ENCODE measurements around the gene REG3A.

GRCh38 chr2:79122676-79123075 is 36.9 kb downstream of the REG3A start:
- TF ChIP-seq, protein P1, sequence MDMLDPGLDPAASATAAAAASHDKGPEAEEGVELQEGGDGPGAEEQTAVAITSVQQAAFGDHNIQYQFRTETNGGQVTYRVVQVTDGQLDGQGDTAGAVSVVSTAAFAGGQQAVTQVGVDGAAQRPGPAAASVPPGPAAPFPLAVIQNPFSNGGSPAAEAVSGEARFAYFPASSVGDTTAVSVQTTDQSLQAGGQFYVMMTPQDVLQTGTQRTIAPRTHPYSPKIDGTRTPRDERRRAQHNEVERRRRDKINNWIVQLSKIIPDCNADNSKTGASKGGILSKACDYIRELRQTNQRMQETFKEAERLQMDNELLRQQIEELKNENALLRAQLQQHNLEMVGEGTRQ (CRISPR knock-in tag; IDR thresholded peaks at IDR 0.05), result no peak
- TF ChIP-seq, protein P2, sequence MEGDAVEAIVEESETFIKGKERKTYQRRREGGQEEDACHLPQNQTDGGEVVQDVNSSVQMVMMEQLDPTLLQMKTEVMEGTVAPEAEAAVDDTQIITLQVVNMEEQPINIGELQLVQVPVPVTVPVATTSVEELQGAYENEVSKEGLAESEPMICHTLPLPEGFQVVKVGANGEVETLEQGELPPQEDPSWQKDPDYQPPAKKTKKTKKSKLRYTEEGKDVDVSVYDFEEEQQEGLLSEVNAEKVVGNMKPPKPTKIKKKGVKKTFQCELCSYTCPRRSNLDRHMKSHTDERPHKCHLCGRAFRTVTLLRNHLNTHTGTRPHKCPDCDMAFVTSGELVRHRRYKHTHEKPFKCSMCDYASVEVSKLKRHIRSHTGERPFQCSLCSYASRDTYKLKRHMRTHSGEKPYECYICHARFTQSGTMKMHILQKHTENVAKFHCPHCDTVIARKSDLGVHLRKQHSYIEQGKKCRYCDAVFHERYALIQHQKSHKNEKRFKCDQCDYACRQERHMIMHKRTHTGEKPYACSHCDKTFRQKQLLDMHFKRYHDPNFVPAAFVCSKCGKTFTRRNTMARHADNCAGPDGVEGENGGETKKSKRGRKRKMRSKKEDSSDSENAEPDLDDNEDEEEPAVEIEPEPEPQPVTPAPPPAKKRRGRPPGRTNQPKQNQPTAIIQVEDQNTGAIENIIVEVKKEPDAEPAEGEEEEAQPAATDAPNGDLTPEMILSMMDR (IDR thresholded peaks at IDR 0.05), result no peak
- TF ChIP-seq CBFB (CRISPR knock-in tag; IDR thresholded peaks at IDR 0.05; ENCODE audit: low read depth) (no peak), USF1 (CRISPR knock-in tag; IDR thresholded peaks at IDR 0.05) (no peak), JUN (CRISPR knock-in tag; IDR thresholded peaks at IDR 0.05) (no peak), ZNF232 (CRISPR knock-in tag; IDR thresholded peaks at IDR 0.05) (no peak), ERG (CRISPR knock-in tag; IDR thresholded peaks at IDR 0.05) (no peak), TP53 (CRISPR knock-in tag; IDR thresholded peaks at IDR 0.05) (no peak), NR3C1 (CRISPR knock-in tag; conservative IDR thresholded peaks at IDR 0.05; ENCODE audit: low read depth) (no peak), CREM (CRISPR knock-in tag; IDR thresholded peaks at IDR 0.05) (no peak), NR2C2 (CRISPR knock-in tag; IDR thresholded peaks at IDR 0.05) (no peak), GABPB1 (CRISPR knock-in tag; IDR thresholded peaks at IDR 0.05) (no peak)
- TF ChIP-seq, protein P3, sequence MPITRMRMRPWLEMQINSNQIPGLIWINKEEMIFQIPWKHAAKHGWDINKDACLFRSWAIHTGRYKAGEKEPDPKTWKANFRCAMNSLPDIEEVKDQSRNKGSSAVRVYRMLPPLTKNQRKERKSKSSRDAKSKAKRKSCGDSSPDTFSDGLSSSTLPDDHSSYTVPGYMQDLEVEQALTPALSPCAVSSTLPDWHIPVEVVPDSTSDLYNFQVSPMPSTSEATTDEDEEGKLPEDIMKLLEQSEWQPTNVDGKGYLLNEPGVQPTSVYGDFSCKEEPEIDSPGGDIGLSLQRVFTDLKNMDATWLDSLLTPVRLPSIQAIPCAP (CRISPR knock-in tag; IDR thresholded peaks at IDR 0.05), result no peak
- TF ChIP-seq, protein P4, sequence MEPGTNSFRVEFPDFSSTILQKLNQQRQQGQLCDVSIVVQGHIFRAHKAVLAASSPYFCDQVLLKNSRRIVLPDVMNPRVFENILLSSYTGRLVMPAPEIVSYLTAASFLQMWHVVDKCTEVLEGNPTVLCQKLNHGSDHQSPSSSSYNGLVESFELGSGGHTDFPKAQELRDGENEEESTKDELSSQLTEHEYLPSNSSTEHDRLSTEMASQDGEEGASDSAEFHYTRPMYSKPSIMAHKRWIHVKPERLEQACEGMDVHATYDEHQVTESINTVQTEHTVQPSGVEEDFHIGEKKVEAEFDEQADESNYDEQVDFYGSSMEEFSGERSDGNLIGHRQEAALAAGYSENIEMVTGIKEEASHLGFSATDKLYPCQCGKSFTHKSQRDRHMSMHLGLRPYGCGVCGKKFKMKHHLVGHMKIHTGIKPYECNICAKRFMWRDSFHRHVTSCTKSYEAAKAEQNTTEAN (CRISPR knock-in tag; IDR thresholded peaks at IDR 0.05), result no peak
